NT2/D1 (cell line): Measurements from ENCODE around the gene CELF5.

ENCODE experiments used
- DNase-seq: peaks from one replicate; pipeline ENCODE4 v3.0.0-alpha.2; 2011; ENCODE audit warnings: low read depth, low spot score
- H3K27me3 ChIP-seq: 2 replicates; pipeline ENCODE4 v1.6.0; 2011; ENCODE audit warnings: mild to moderate bottlenecking; ENCODE audit not compliant: insufficient read length, insufficient read depth
- H3K36me3 ChIP-seq: 2 replicates; pipeline ENCODE4 v1.6.1; 2011; ENCODE audit warnings: mild to moderate bottlenecking, low read length, mixed read lengths; ENCODE audit not compliant: insufficient read depth, insufficient read length
- H3K4me1 ChIP-seq: 2 replicates; pipeline ENCODE4 v1.5.1; 2011; ENCODE audit not compliant: insufficient read depth, insufficient read length
- H3K4me3 ChIP-seq: 2 replicates; pipeline ENCODE4 v1.5.1; 2011; ENCODE audit warnings: low read depth; ENCODE audit not compliant: insufficient read length
- H3K9ac ChIP-seq: 2 replicates; pipeline ENCODE4 v1.6.0; 2011; ENCODE audit warnings: low read depth; ENCODE audit not compliant: insufficient read length
- H3K9me3 ChIP-seq: 2 replicates; pipeline ENCODE4 v1.5.1; 2011; ENCODE audit warnings: mild to moderate bottlenecking, low read length; ENCODE audit not compliant: insufficient read depth
- SUZ12 ChIP-seq: IDR thresholded peaks from 2 replicates; pipeline ENCODE4 v1.6.1; 2011; ENCODE audit not compliant: insufficient read length, insufficient read depth; ENCODE audit errors: extremely low read depth
- YY1 ChIP-seq: IDR thresholded peaks from 2 replicates; pipeline ENCODE4 v1.6.1; 2011; ENCODE audit not compliant: insufficient read length, insufficient read depth
- ZNF274 ChIP-seq: IDR thresholded peaks from 2 replicates; pipeline ENCODE4 v1.6.1; 2011; ENCODE audit warnings: mild to moderate bottlenecking, low read depth, low read length

The CELF5 gene

GRCh38 chr19:3224346-3225168 lies at the start of gene CELF5:
TSS of gene CELF5 (plus strand) at chr19:3224661. CDS start at chr19:3224740, 79 bp downstream.
- peaks cover 8% of the 10 kb centered on the region for H3K4me1 ChIP-seq
- TF ChIP-seq SUZ12 = no peak
- TF ChIP-seq YY1 = no peak
- TF ChIP-seq ZNF274 = no peak
- no peak for DNase-seq
- H3K9ac ChIP-seq = peak within 1 kb of the TSS; percentile 69
- no peaks in the 10 kb centered on the region for H3K9me3 ChIP-seq
- H3K27me3 ChIP-seq = peaks cover 6% of the 10 kb centered on the region
- H3K36me3 ChIP-seq = no peaks in the 10 kb centered on the region
- H3K4me3 ChIP-seq = peak within 1 kb of the TSS; percentile 50

- no peak overlapping the region for H3K9ac ChIP-seq
- H3K36me3 ChIP-seq = no peaks in the 10 kb centered on the region
- no peaks in the 10 kb centered on the region for H3K9me3 ChIP-seq
- H3K27me3 ChIP-seq = no peaks in the 10 kb centered on the region
- no peak for TF ChIP-seq SUZ12
- no peak for TF ChIP-seq YY1
- no peak for TF ChIP-seq ZNF274
- DNase-seq = no peak
- H3K4me3 ChIP-seq = no peak overlapping the region
- H3K4me1 ChIP-seq = peaks cover 8% of the 10 kb centered on the region
Observed at GRCh38 chr19:3175781-3176714, 48.4 kb upstream of the CELF5 start.

DNA sequence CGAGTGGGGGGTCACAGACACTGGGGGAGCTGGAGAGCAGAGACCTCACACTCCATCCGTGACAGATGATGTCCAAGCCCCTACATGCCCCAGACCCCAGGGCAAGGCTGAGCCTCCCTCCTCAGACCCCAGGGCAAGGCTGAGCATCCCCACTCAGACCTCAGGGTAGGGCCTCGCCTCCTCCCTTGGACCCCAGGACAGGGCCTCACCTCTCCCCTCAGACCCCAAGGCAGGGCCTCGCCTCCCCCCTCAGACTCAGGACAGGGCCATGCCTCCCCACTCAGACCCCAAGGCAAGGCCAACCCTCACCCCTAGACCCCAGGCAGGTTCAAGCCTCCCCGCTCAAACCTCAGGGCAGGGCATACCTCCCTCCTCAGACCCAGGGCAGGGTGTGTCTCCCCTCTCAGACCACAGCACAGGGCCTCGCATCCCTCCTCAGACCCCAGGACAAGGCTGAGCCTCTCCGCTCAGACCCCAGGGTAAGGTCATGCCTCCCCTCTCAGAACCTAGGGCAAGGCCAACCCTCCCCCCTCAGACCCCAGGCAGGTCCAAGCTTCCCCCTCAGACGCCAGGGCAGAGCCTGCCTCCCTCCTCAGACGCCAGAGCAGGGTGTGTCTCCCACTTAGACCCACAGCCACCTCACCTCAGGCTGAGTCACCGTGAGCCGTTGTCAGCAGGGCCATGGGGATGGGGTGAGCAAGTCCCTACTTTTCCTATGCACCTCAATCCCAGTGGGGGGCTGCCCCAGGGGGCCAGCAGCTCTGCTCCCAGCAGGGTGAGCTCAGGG lies 47.6 kb upstream of the CELF5 start:
- no peaks in the 10 kb centered on the region for H3K36me3 ChIP-seq
- H3K4me3 ChIP-seq = no peak overlapping the region
- peaks cover 8% of the 10 kb centered on the region for H3K4me1 ChIP-seq
- no peaks in the 10 kb centered on the region for H3K27me3 ChIP-seq
- no peak overlapping the region for H3K9ac ChIP-seq
- no peaks in the 10 kb centered on the region for H3K9me3 ChIP-seq
- TF ChIP-seq ZNF274 (no peak), SUZ12 (no peak), YY1 (no peak)
- DNase-seq = no peak

GRCh38 chr19:3178377-3178972 lies 46.0 kb upstream of the CELF5 start, which contains the start of gene S1PR4:
TSS of gene S1PR4 (plus strand) at chr19:3178769. CDS start at chr19:3178793, 24 bp downstream.
- no peaks in the 10 kb centered on the region for H3K9me3 ChIP-seq
- H3K4me3 ChIP-seq = no peak within 1 kb of the TSS
- H3K9ac ChIP-seq = no peak within 1 kb of the TSS
- peaks cover 8% of the 10 kb centered on the region for H3K4me1 ChIP-seq
- no peak for DNase-seq
- no peaks in the 10 kb centered on the region for H3K36me3 ChIP-seq
- TF ChIP-seq YY1 (no peak), SUZ12 (no peak), ZNF274 (no peak)
- H3K27me3 ChIP-seq = no peaks in the 10 kb centered on the region

DNA sequence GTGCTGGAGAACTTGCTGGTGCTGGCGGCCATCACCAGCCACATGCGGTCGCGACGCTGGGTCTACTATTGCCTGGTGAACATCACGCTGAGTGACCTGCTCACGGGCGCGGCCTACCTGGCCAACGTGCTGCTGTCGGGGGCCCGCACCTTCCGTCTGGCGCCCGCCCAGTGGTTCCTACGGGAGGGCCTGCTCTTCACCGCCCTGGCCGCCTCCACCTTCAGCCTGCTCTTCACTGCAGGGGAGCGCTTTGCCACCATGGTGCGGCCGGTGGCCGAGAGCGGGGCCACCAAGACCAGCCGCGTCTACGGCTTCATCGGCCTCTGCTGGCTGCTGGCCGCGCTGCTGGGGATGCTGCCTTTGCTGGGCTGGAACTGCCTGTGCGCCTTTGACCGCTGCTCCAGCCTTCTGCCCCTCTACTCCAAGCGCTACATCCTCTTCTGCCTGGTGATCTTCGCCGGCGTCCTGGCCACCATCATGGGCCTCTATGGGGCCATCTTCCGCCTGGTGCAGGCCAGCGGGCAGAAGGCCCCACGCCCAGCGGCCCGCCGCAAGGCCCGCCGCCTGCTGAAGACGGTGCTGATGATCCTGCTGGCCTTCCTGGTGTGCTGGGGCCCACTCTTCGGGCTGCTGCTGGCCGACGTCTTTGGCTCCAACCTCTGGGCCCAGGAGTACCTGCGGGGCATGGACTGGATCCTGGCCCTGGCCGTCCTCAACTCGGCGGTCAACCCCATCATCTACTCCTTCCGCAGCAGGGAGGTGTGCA lies 45.3 kb upstream of the CELF5 start:
- peaks cover 8% of the 10 kb centered on the region for H3K4me1 ChIP-seq
- H3K9me3 ChIP-seq = no peaks in the 10 kb centered on the region
- H3K36me3 ChIP-seq = no peaks in the 10 kb centered on the region
- no peak overlapping the region for H3K9ac ChIP-seq
- H3K4me3 ChIP-seq = no peak overlapping the region
- TF ChIP-seq SUZ12 = no peak
- no peak for TF ChIP-seq ZNF274
- no peak for TF ChIP-seq YY1
- no peak for DNase-seq
- no peaks in the 10 kb centered on the region for H3K27me3 ChIP-seq
